Panc1 (cell line): ENCODE data around the gene SATB2. TPM values are rescaled to one million over a fixed set of nuclear protein-coding genes. Genes with fewer than 3 reads are reported as not detected.

ENCODE experiments used
- ATAC-seq: fragments of 200-7000 bp; cut with Tn5 transposase; 2 replicates; pipeline ENCODE4 v1.9.1; 2020; ENCODE audit warnings: mild to moderate bottlenecking, moderate library complexity
- BruUV-seq: library from RNA; stranded (reverse); fragments of 400-500 nt; replicated peaks from 2 replicates; lab custom pipeline; 2021; lab: Mats Ljungman, UMichigan
- CTCF ChIA-PET: fragments of 300-600 bp; sonication (Branson Sonifier 250); formaldehyde crosslinking; loops from one replicate; lab custom pipeline; 2022; ENCODE audit warnings: antibody characterized with exemption; lab: Charles Lee
- POLR2A ChIA-PET: fragments of 300-600 bp; sonication (Branson Sonifier 250); formaldehyde crosslinking; loops from one replicate; lab custom pipeline; 2022; ENCODE audit warnings: antibody characterized with exemption; lab: Charles Lee
- DNase-seq: peaks from one replicate; pipeline ENCODE4 v3.0.0-alpha.2; 2010; ENCODE audit warnings: low read depth, low spot score
- H3K27ac ChIP-seq: 2 replicates; pipeline ENCODE4 v1.5.1; 2011; ENCODE audit warnings: mild to moderate bottlenecking, low read length, inconsistent platforms
- H3K27me3 ChIP-seq: fragments of 200-500 bp; sonication (Bioruptor generic); 2 replicates; pipeline ENCODE4 v1.6.0; 2014; ENCODE audit warnings: low read length, inconsistent platforms; ENCODE audit not compliant: control insufficient read depth, insufficient read depth
- H3K36me3 ChIP-seq: fragments of 200-500 bp; sonication (Bioruptor generic); 2 replicates; pipeline ENCODE4 v1.5.1; 2014; ENCODE audit warnings: inconsistent platforms, mild to moderate bottlenecking, low read length, moderate library complexity; ENCODE audit not compliant: control insufficient read depth, insufficient read depth
- H3K4me1 ChIP-seq: 2 replicates; pipeline ENCODE4 v1.5.1; 2011; ENCODE audit warnings: inconsistent platforms, mild to moderate bottlenecking, low read length, moderate library complexity; ENCODE audit not compliant: control insufficient read depth, insufficient read depth
- H3K4me3 ChIP-seq, 2 experiments: 2 replicates each; pipeline ENCODE4 v1.5.1; 2011 to 2012; ENCODE audit warnings: low read depth in 2 of 2, low read length in 2 of 2, mild to moderate bottlenecking in 2 of 2, inconsistent platforms in 1 of 2, moderate library complexity in 1 of 2
- H3K9me3 ChIP-seq: fragments of 200-500 bp; sonication (Bioruptor generic); 2 replicates; pipeline ENCODE4 v1.5.1; 2014; ENCODE audit warnings: low read depth, mild to moderate bottlenecking, inconsistent platforms, low read length, moderate library complexity; ENCODE audit not compliant: control insufficient read depth, insufficient read depth
- CTCF ChIP-seq: fragments of 450-650 bp; IDR thresholded peaks from 2 replicates; pipeline ENCODE4 v1.5.1; 2017; ENCODE audit warnings: mild to moderate bottlenecking
- POLR2AphosphoS5 ChIP-seq: IDR thresholded peaks from 2 replicates; pipeline ENCODE4 v1.6.1; 2012; ENCODE audit warnings: mild to moderate bottlenecking, low read depth, low read length, moderate library complexity
- REST ChIP-seq, 2 experiments: IDR thresholded peaks; 2 replicates each; pipeline ENCODE4 v1.6.1; 2011 to 2012; ENCODE audit warnings: low read depth in 2 of 2, control low read depth in 1 of 2, low read length in 1 of 2, mild to moderate bottlenecking in 1 of 2, moderate library complexity in 1 of 2; ENCODE audit not compliant: insufficient read depth in 1 of 2
- SIN3A ChIP-seq: IDR thresholded peaks from 2 replicates; pipeline ENCODE4 v1.6.1; 2012; ENCODE audit warnings: low read depth, mild to moderate bottlenecking, low read length, moderate library complexity, borderline replicate concordance; ENCODE audit not compliant: insufficient read depth
- TCF7L2 ChIP-seq: IDR thresholded peaks from 2 replicates; pipeline ENCODE4 v1.6.1; 2011; ENCODE audit warnings: mild to moderate bottlenecking, low read depth, low read length, inconsistent platforms
- in situ Hi-C: cut with HindIII; loops from 2 replicates; pipeline ENCODE4 v1.10.0; 2016; ENCODE audit warnings: low sequenced_read_pairs, low pct_unique_long_range_greater_than_20kb
- intact Hi-C: fragments of 100-400 bp; cut with micrococcal nuclease; formaldehyde crosslinking; loops from one replicate; pipeline ENCODE4 v1.10.0; 2022; ENCODE audit not compliant: unreplicated experiment
- total RNA-seq: library from RNA; stranded (reverse); gene quantifications from one replicate; pipeline ENCODE4 v1.2.1, GENCODE V29; 2021; ENCODE audit not compliant: unreplicated experiment

SATB2 gene
- total RNA-seq, 1 experiment from 2014 or later = 43.2 TPM

- intact Hi-C loops = no loop called here
- BruUV-seq = no TSS peak
- ChIA-PET POLR2A (no interaction called here), CTCF (interaction anchor here (1.0 kb wide), 1 partner anchor 11 kb away, joined by 5 read pairs; no protein-coding TSS in a partner anchor)
- DNase-seq = no peak
- Histone ChIP-seq H3K36me3 (no peaks in the 10 kb centered on the region), H3K27me3 (peaks cover 4% of the 10 kb centered on the region; the same call in 1 of the 2 replicates), H3K27ac (no peak overlapping the region), H3K4me3 (no peak overlapping the region), H3K4me1 (no peaks in the 10 kb centered on the region), H3K9me3 (no peaks in the 10 kb centered on the region)
- in situ Hi-C loops = no loop called here
- no peak for ATAC-seq
- no peak for TF ChIP-seq TCF7L2
- TF ChIP-seq REST (IDR thresholded peaks at IDR 0.05; ENCODE audit: insufficient read depth in 1 of 2, low read depth in 2 of 2, low read length in 1 of 2) = no peak
- TF ChIP-seq CTCF = no peak
- no peak for TF ChIP-seq POLR2AphosphoS5
- TF ChIP-seq SIN3A = no peak
Observed at GRCh38 chr2:199470361-199470671, 12.6 kb upstream of the SATB2 start.

GRCh38 chr2:199469514-199470360 lies 12.0 kb upstream of the SATB2 start:
- TF ChIP-seq POLR2AphosphoS5 (no peak), SIN3A (no peak)
- no peak for ATAC-seq
- no peak overlapping the region for H3K4me3 ChIP-seq
- no peaks in the 10 kb centered on the region for H3K4me1 ChIP-seq
- no peak for DNase-seq
- peaks cover 4% of the 10 kb centered on the region; the same call in 1 of the 2 replicates for H3K27me3 ChIP-seq
- ChIA-PET POLR2A (interaction anchor here (0.7 kb wide), 1 partner anchor 1642 kb away, joined by 4 read pairs; no protein-coding TSS in a partner anchor), CTCF (interaction anchor here (0.6 kb wide), 1 partner anchor 31 kb away, joined by 7 read pairs; no protein-coding TSS in a partner anchor)
- H3K9me3 ChIP-seq = no peaks in the 10 kb centered on the region
- no peaks in the 10 kb centered on the region for H3K36me3 ChIP-seq
- H3K27ac ChIP-seq = no peak overlapping the region
- in situ Hi-C loops (no loop called here), intact Hi-C loops (no loop called here)
- BruUV-seq = no TSS peak
